Smooth muscle cell of the pulmonary artery (primary cell): Measurements from ENCODE around the gene TSPYL2. TPM values are rescaled to one million over a fixed set of nuclear protein-coding genes. Genes with fewer than 3 reads are reported as not detected.

Source experiments
- total RNA-seq: library from RNA; depleted of rRNA; stranded (reverse); fragments of >200 nt; gene quantifications from 2 replicates; pipeline ENCODE4 v1.2.3, GENCODE V29; 2014

Gene TSPYL2
- total RNA-seq: 18.6 and 20.0 TPM in 2 replicates

DNA sequence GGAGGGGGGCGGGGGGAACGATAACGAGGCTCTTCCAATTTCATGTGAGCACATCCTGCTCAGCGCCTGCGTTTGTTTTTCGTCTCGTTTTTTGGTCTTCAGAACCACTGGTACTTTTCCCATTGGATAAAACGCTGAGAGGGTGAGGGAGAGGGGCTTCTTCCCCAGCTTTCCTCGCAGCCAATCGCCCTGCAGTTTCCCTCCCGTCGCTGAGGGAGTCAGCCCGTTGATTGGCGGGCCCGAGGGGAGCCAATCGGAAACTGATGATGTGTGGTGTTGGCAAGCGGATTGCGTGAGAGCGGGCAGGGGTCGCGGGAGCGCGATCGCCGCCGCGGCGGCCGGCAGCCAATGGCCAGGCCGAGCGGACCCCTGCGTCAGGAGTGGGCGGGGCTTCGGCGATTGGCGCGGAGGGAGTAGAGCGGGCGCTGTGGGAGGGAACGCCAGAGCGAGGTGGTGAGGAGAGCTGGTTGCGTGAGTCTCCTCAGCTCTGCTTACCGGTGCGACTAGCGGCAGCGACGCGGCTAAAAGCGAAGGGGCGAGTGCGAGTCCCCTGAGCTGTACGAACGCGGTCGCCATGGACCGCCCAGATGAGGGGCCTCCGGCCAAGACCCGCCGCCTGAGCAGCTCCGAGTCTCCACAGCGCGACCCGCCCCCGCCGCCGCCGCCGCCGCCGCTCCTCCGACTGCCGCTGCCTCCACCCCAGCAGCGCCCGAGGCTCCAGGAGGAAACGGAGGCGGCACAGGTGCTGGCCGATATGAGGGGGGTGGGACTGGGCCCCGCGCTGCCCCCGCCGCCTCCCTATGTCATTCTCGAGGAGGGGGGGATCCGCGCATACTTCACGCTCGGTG is at the start of gene TSPYL2:
TSPYL2 (plus strand) TSS at position 443 of the 848 bp plus-strand sequence; CDS start at position 575, 132 bp downstream.

DNA sequence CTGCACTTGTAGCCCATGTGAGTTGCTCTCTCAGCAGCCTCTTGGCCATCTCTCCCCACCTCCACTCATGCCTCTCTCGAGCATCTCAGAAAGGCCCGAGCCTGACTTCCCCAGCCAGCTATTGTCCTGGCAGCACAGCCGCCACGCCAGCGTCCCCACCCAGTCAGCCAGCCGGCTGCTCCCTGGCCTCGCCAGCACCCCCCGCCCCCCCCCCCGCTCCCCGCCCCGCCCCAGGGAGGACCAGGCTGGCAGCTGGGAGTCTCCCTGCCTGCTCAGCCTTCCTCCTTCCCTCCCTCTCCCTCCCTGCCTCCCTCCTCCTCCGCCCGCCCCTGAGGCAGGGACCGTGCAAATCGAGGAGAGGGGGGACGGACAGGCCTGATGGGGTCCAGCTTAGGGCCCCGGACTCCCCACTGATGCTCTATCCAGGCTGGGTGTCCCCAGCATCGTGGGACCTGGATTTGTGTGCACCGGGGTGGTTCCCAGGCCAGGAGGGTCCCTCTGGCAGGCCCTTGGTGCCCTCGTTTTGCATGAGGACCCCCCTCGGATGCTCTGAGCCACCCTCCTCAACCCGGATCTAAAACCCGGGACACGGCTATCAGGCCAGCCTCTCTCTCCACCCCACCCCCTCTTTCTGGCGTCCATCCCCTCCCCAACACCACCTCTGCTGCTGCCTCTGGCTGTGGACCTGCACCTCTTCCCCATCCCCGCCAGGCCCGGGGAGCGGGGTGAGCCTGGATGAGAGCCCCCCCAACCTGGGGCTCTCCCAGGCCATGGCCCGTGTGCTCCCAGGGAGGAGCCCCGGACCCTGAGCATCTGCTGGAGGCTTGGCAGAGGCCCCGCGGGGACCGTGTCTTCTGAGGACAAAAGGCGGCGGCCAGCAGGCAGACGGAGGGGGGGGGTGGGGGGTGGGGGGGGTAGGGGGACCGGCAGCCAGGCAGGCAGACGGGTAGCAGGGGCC is 33.7 kb upstream of the TSPYL2 start, which contains the start of gene GPR173:
GPR173 (plus strand) TSS at position 621 of the 958 bp plus-strand sequence. CDS start 27,833 bp downstream, outside the sequence.

DNA sequence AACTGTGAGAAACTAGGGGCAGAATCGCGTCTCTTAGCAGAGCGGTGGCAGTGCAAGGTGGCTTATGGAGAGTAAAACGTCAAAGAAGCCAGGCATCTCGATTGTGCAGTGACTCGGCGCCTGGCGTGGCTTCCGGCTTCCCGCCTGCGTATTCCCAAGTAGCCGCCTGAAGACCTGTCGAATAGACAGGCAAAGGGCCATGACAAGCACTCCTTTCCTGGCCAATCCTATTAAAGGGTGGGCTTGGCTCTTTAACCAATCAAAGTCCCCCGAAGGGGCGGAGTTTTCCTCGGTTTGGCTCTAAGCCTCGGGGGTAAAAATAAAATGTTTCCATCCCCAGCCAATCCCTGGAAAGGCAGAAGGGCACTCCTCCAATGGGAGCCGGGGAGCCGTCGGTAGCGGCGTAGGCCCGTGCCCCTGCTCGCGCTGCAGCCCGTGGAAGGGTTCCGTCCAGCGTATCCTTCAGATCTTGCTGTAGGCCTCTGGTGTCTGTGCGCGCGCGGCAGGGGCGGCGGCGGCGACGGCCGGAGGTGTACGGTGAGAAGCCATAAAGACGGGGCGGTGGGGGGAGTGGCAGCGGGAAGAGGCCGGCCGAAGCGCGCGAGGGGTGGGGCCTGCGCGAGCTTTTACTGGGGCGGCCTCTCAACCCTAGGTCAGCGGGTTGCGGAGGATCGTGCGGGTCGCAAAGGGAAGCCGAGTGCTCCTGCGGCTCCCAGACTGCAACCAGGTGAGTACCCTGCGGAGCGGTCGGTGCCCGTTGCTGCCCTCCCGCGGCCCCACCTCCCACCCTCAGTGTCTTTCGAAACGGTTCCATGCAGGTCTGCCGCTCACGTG is 11.8 kb downstream of the TSPYL2 start, which contains the start of gene KANTR:
KANTR (plus strand) TSS at position 395 of the 834 bp plus-strand sequence. CDS start 30,131 bp downstream, outside the sequence.

Other genes starting within 250 kb of the TSPYL2 start
- gene XAGE3, start 214.3 kb upstream of the TSPYL2 start, total RNA-seq: not detected in 2 replicates
- 12.3 and 21.7 TPM in 2 replicates for gene FAM156B, start 185.0 kb upstream of the TSPYL2 start, total RNA-seq
- 15.6 and 16.5 TPM in 2 replicates for gene FAM156A, start 123.8 kb upstream of the TSPYL2 start, total RNA-seq
- 2.9 and 5.5 TPM in 2 replicates for gene GPR173, start 33.6 kb upstream of the TSPYL2 start, total RNA-seq
- 11.5 and 13.7 TPM in 2 replicates for gene KANTR, start 11.8 kb downstream of the TSPYL2 start, total RNA-seq
- gene KDM5C, start 142.8 kb downstream of the TSPYL2 start, total RNA-seq: 81.0 and 83.0 TPM in 2 replicates
- gene IQSEC2, start 199.2 kb downstream of the TSPYL2 start, total RNA-seq: 8.7 and 9.9 TPM in 2 replicates